K562 (cell line): ENCODE results near the gene FMNL1. TPM values are rescaled to one million over a fixed set of nuclear protein-coding genes. Genes with fewer than 3 reads are reported as not detected.

Experiments used
- AFF1 ChIP-seq, 2 experiments: fragments of 450-650 bp; IDR thresholded peaks; 2 replicates each; pipeline ENCODE4 v1.6.1; 2018; ENCODE audit warnings: mild to moderate bottlenecking in 2 of 2, low read depth in 1 of 2; ENCODE audit not compliant: partially characterized antibody in 2 of 2
- ATF3 ChIP-seq, 2 experiments: fragments of 450-650 bp in 1 of 2; sonication (generic) in 1 of 2; formaldehyde crosslinking in 1 of 2; IDR thresholded peaks in 1 of 2; conservative IDR thresholded peaks in 1 of 2; 2 replicates each; pipeline versions ENCODE4 v1.6.1 to v1.8.1; 2016 to 2023; ENCODE audit warnings: mild to moderate bottlenecking in 2 of 2, moderate library complexity in 2 of 2, inconsistent platforms in 1 of 2, missing genetic modification reagents in 1 of 2
- COPS2 ChIP-seq: fragments of 450-650 bp; conservative IDR thresholded peaks from 2 replicates; pipeline ENCODE4 v1.6.1; 2016; ENCODE audit warnings: mild to moderate bottlenecking, moderate library complexity
- E4F1 ChIP-seq: fragments of 250-450 bp; sonication (Bioruptor Pico); IDR thresholded peaks from 2 replicates; pipeline ENCODE4 v1.5.0; 2021; ENCODE audit warnings: mild to moderate bottlenecking, borderline replicate concordance
- GMEB1 ChIP-seq: fragments of 250-450 bp; sonication (Bioruptor Pico); IDR thresholded peaks from 2 replicates; pipeline ENCODE4 v1.4.0; 2020; ENCODE audit warnings: mild to moderate bottlenecking
- HMGN3 ChIP-seq: IDR thresholded peaks from 2 replicates; pipeline ENCODE4 v1.6.1; 2011; ENCODE audit warnings: borderline replicate concordance, low read depth, mild to moderate bottlenecking, mixed read lengths, low read length; ENCODE audit not compliant: insufficient read length; ENCODE audit errors: extremely low read depth
- KDM1A ChIP-seq, 2 experiments: fragments of 450-650 bp; IDR thresholded peaks; 2 replicates each; pipeline ENCODE4 v1.6.1; 2016; ENCODE audit warnings: mild to moderate bottlenecking in 2 of 2
- NCOR1 ChIP-seq: fragments of 450-650 bp; IDR thresholded peaks from 2 replicates; pipeline ENCODE4 v1.6.1; 2016; ENCODE audit warnings: mild to moderate bottlenecking, moderate library complexity
- PTBP1 ChIP-seq: fragments of 200-400 bp; formaldehyde crosslinking; IDR thresholded peaks from 2 replicates; pipeline ENCODE4 v1.6.1; 2017; ENCODE audit warnings: low read depth, low read length
- RFX7 ChIP-seq: fragments of 250-450 bp; sonication (Bioruptor Pico); IDR thresholded peaks from 2 replicates; pipeline ENCODE4 v1.5.1; 2021; ENCODE audit warnings: mild to moderate bottlenecking
- SAFB ChIP-seq: fragments of 200-400 bp; formaldehyde crosslinking; IDR thresholded peaks from 2 replicates; pipeline ENCODE4 v1.6.1; 2017; ENCODE audit warnings: low read depth, low read length, borderline replicate concordance
- SMAD1 ChIP-seq: fragments of 150-350 bp; IDR thresholded peaks from 2 replicates; pipeline ENCODE4 v1.6.1; 2014; ENCODE audit warnings: low read length, low read depth; ENCODE audit not compliant: partially characterized antibody
- TAF1 ChIP-seq: IDR thresholded peaks from 2 replicates; pipeline ENCODE4 v1.6.1; 2011; ENCODE audit warnings: mild to moderate bottlenecking, low read length, moderate library complexity; ENCODE audit not compliant: insufficient read depth, control insufficient read depth, severe bottlenecking; ENCODE audit errors: extremely low read depth
- ZNF316 ChIP-seq: fragments of 450-650 bp; IDR thresholded peaks from 2 replicates; pipeline ENCODE4 v1.6.1; 2016
- ZNF668 ChIP-seq: fragments of 250-450 bp; sonication (Bioruptor Pico); IDR thresholded peaks from 2 replicates; pipeline ENCODE4 v1.8.0; 2022; ENCODE audit warnings: mild to moderate bottlenecking, inconsistent platforms
- polyA plus RNA-seq, 8 experiments: library from polyadenylated mRNA; depleted of rRNA in 4 of 8; stranded (reverse) in 5 of 8; unstranded in 3 of 8; fragments of >200 nt; fragmentation: Nextera tagmentation in 2 of 8; fragmentation: Illumina TruSeq in 1 of 8; extraction: Ambion mirVana in 2 of 8; extraction: Trizol in 1 of 8; gene quantifications; 2 replicates each; pipeline versions ENCODE4 v1.2.1 to v1.2.3, GENCODE V29; 2011 to 2014; ENCODE audit warnings: inconsistent platforms in 1 of 8, missing spikeins in 1 of 8
- total RNA-seq, 7 experiments: library from RNA; depleted of rRNA in 6 of 7; stranded (reverse); fragments of >200 nt in 6 of 7; fragmentation: Illumina TruSeq in 2 of 7; extraction: Trizol in 2 of 7; gene quantifications; 2 replicates each; pipeline versions ENCODE4 v1.2.1 to v1.2.3, GENCODE V29; 2011 to 2021; ENCODE audit warnings: low replicate concordance in 1 of 7
- TF ChIP-seq, protein P1 (sequence below): fragments of 250-450 bp; sonication (Bioruptor Pico); IDR thresholded peaks from 2 replicates; pipeline ENCODE4 v1.4.0; 2020

The FMNL1 gene
- total and polyA plus RNA-seq, 9 of the 15 experiments (the other 6 are each of a cell fraction or from before 2014, with no cell fraction given) = 0.70 to 36.6 (median 7.7) TPM

DNA sequence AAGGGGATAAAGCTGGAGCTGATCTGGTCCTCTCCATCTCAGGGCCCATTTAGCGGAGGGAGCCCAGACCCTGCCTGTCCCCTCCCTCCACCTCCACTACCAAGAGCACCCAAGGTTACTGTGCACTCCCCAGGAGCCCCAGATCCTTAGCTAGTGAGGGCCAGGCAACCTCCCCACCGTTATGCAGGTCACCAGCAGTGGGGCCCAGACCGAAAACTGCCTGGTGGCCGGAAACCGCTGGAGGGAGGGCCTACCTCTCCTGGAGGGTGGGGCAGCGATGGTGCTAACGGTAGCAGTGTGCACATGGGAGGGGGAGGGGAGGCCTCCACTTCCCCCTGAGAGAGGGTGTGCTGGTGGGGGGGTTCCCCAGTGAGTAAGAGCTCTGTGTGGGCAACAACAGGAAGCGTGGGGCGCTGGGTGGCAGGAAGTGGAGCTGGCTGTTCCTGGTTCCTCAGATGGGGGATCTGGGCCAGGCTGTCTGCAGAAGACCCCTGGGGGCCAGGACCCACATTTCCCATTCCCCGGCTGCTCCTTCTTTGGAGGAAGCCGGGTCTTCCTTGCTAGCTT is 4.4 kb downstream of the FMNL1 start (continued):
- TF ChIP-seq AFF1 (IDR thresholded peaks at IDR 0.05; ENCODE audit: low read depth in 1 of 2, partially characterized antibody in 2 of 2) = peak in 1 of 2 experiments; percentile 25
- peak; percentile 36 for TF ChIP-seq HMGN3
- TF ChIP-seq ZNF316 = 0 out of 2 replicates have a peak, but pooled peaks have one; percentile 9
- TF ChIP-seq ATF3 (IDR thresholded peaks at IDR 0.05) = peak; percentile 21; the same call in 1 of the 2 replicates
- TF ChIP-seq ATF3 (CRISPR knock-in tag; conservative IDR thresholded peaks at IDR 0.05) = no peak
- no peak for TF ChIP-seq PTBP1
- no peak for TF ChIP-seq ZNF668 (CRISPR knock-in tag)
- peak; percentile 90 for TF ChIP-seq TAF1
- TF ChIP-seq, protein P1, sequence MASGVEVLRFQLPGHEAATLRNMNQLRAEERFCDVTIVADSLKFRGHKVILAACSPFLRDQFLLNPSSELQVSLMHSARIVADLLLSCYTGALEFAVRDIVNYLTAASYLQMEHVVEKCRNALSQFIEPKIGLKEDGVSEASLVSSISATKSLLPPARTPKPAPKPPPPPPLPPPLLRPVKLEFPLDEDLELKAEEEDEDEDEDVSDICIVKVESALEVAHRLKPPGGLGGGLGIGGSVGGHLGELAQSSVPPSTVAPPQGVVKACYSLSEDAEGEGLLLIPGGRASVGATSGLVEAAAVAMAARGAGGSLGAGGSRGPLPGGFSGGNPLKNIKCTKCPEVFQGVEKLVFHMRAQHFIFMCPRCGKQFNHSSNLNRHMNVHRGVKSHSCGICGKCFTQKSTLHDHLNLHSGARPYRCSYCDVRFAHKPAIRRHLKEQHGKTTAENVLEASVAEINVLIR (CRISPR knock-in tag) = no peak
- TF ChIP-seq SAFB = no peak
- no peak for TF ChIP-seq GMEB1 (CRISPR knock-in tag)
- TF ChIP-seq NCOR1 = no peak; the same call in none of the 2 replicates
- no peak for TF ChIP-seq RFX7
- no peak for TF ChIP-seq E4F1
- no peak for TF ChIP-seq COPS2
- peak; percentile 16 to 55; a peak in 1 of 4 replicates for TF ChIP-seq KDM1A (IDR thresholded peaks at IDR 0.05)
- peak; percentile 13 for TF ChIP-seq SMAD1
